Uterus (tissue), 4 donors: ENCODE data around the gene PTPRN2. TPM values are rescaled to one million over a fixed set of nuclear protein-coding genes. Genes with fewer than 3 reads are reported as not detected.
"Not testable (repeated sequence)": the region's sequence is repeated elsewhere in the genome, so short reads cannot be mapped to it uniquely, and the experiment has no call there.

ENCODE experiments used
- DNase-seq, 2 donors: peaks; one replicate each; pipeline ENCODE4 v3.0.0-alpha.2; 2019 to 2020
- H3K27ac ChIP-seq, 2 donors: fragments of 200-600 bp; sonication (generic); 1 replicate in 1 of 2; 2 replicates in 1 of 2; pipeline ENCODE4 v1.5.1; 2016 to 2018
- H3K27me3 ChIP-seq, 2 donors: fragments of 200-600 bp; sonication (generic); one replicate each; pipeline ENCODE4 v1.5.1; 2018 to 2019; ENCODE audit warnings: control low read depth in 1 of 2
- H3K36me3 ChIP-seq, 2 donors: fragments of 200-600 bp; sonication (generic); one replicate each; pipeline ENCODE4 v1.5.1; 2019; ENCODE audit warnings: control low read depth in 1 of 2
- H3K4me1 ChIP-seq, 2 donors: fragments of 200-600 bp; sonication (generic); one replicate each; pipeline ENCODE4 v1.5.1; 2018 to 2019; ENCODE audit warnings: control low read depth in 1 of 2
- H3K4me3 ChIP-seq, 2 donors: fragments of 200-600 bp; sonication (generic); 1 replicate in 1 of 2; 2 replicates in 1 of 2; pipeline ENCODE4 v1.5.1; 2018 to 2019; ENCODE audit warnings: mild to moderate bottlenecking in 1 of 2
- H3K9me3 ChIP-seq, 2 donors: fragments of 200-600 bp; sonication (generic); one replicate each; pipeline ENCODE4 v1.5.1; 2019; ENCODE audit warnings: control low read depth in 1 of 2
- CTCF ChIP-seq, 4 experiments: fragments of 200-600 bp in 2 of 4; fragments of 450-650 bp in 2 of 4; sonication (generic) in 2 of 4; IDR thresholded peaks; one replicate each; pipeline ENCODE4 v1.5.1; 2016 to 2019; ENCODE audit warnings: antibody characterized with exemption in 4 of 4, mild to moderate bottlenecking in 2 of 4, moderate library complexity in 1 of 4
- POLR2A ChIP-seq, 2 donors: fragments of 450-650 bp; IDR thresholded peaks; one replicate each; pipeline ENCODE4 v1.6.1; 2016; ENCODE audit warnings: antibody characterized with exemption in 2 of 2, mild to moderate bottlenecking in 1 of 2, moderate library complexity in 1 of 2
- intact Hi-C: fragments of 100-400 bp; cut with DNase I; formaldehyde crosslinking; loops from one replicate; pipeline ENCODE4 v1.15.1; 2023; ENCODE audit warnings: low total_unique reads
- total RNA-seq, 4 donors: library from RNA; depleted of rRNA in 3 of 4; stranded (reverse); fragments of >200 nt in 3 of 4; gene quantifications; one replicate each; pipeline versions ENCODE4 v1.1.0 to v1.2.4, GENCODE V29; 2014 to 2023
- donor health status: DM: yes; HTN: yes; CAD: no.

The PTPRN2 gene
- total RNA-seq, 4 donors from 2014 or later: 1.2 to 5.2 (median 2.3) TPM

- no peak for DNase-seq
- intact Hi-C loops: no loop called here
- no peak for TF ChIP-seq POLR2A (IDR thresholded peaks at IDR 0.05)
- no peak for TF ChIP-seq CTCF (IDR thresholded peaks at IDR 0.05)
- Histone ChIP-seq H3K4me1 (no peaks in the 10 kb centered on the region), H3K36me3 (no peaks in the 10 kb centered on the region), H3K27me3 (no peaks in the 10 kb centered on the region), H3K4me3 (no peak overlapping the region), H3K27ac (no peak overlapping the region), H3K9me3 (no peaks in the 10 kb centered on the region)
Observed at GRCh38 chr7:158512869-158513268, 74.8 kb downstream of the PTPRN2 start.

GRCh38 chr7:158512042-158512441, 75.6 kb downstream of the PTPRN2 start:
- no peaks in the 10 kb centered on the region for H3K27me3 ChIP-seq
- intact Hi-C loops: no loop called here
- H3K27ac ChIP-seq: no peak overlapping the region
- DNase-seq: no peak
- no peak for TF ChIP-seq POLR2A (IDR thresholded peaks at IDR 0.05)
- TF ChIP-seq CTCF (IDR thresholded peaks at IDR 0.05): no peak
- no peaks in the 10 kb centered on the region for H3K4me1 ChIP-seq
- no peaks in the 10 kb centered on the region for H3K36me3 ChIP-seq
- no peaks in the 10 kb centered on the region for H3K9me3 ChIP-seq
- no peak overlapping the region for H3K4me3 ChIP-seq

- DNase-seq: no peak
- Histone ChIP-seq H3K9me3 (no peaks in the 10 kb centered on the region), H3K4me1 (no peaks in the 10 kb centered on the region), H3K27me3 (no peaks in the 10 kb centered on the region), H3K27ac (no peak overlapping the region), H3K36me3 (no peaks in the 10 kb centered on the region), H3K4me3 (no peak overlapping the region)
- intact Hi-C loops: no loop called here
- no peak for TF ChIP-seq POLR2A (IDR thresholded peaks at IDR 0.05)
- TF ChIP-seq CTCF (IDR thresholded peaks at IDR 0.05): no peak
Observed at GRCh38 chr7:158508802-158509385, 78.7 kb downstream of the PTPRN2 start.

- DNase-seq, H3K4me3 ChIP-seq, H3K9me3 ChIP-seq, H3K27ac ChIP-seq, H3K36me3 ChIP-seq, H3K27me3 ChIP-seq, intact Hi-C loops, H3K4me1 ChIP-seq: not testable (repeated sequence)
Observed at GRCh38 chr7:158508321-158508720, 79.3 kb downstream of the PTPRN2 start.

- no peak for DNase-seq
Observed at GRCh38 chr7:158507917-158508316, 79.7 kb downstream of the PTPRN2 start.

GRCh38 chr7:158507175-158507574, 80.4 kb downstream of the PTPRN2 start:
- H3K36me3 ChIP-seq, H3K4me3 ChIP-seq, H3K9me3 ChIP-seq, H3K4me1 ChIP-seq, H3K27me3 ChIP-seq, DNase-seq, intact Hi-C loops, H3K27ac ChIP-seq: not testable (repeated sequence)

More at GRCh38 chr7:158507917-158508316, 79.7 kb downstream of the PTPRN2 start:
- H3K9me3 ChIP-seq: no peaks in the 10 kb centered on the region
- no peaks in the 10 kb centered on the region for H3K4me1 ChIP-seq
- H3K27me3 ChIP-seq: no peaks in the 10 kb centered on the region
- H3K27ac ChIP-seq: no peak overlapping the region
- H3K36me3 ChIP-seq: no peaks in the 10 kb centered on the region
- no peak for TF ChIP-seq CTCF (IDR thresholded peaks at IDR 0.05)
- no peak for TF ChIP-seq POLR2A (IDR thresholded peaks at IDR 0.05)
- intact Hi-C loops: no loop called here
- H3K4me3 ChIP-seq: no peak overlapping the region
